A673 (cell line): ENCODE measurements around the gene AEN.

Experiments
- CTCF ChIP-seq: fragments of 300-800, 200-600 bp; sonication (generic); conservative IDR thresholded peaks from 2 replicates; pipeline ENCODE4 v1.5.1; 2017; ENCODE audit warnings: low read depth, mild to moderate bottlenecking, antibody characterized with exemption, low read length, moderate library complexity, mixed read lengths
- EZH2 ChIP-seq: fragments of 200-600 bp; sonication (generic); IDR thresholded peaks from 2 replicates; pipeline ENCODE4 v1.6.1; 2017; ENCODE audit warnings: borderline replicate concordance, low read depth, mild to moderate bottlenecking, mixed read lengths, antibody characterized with exemption, low read length; ENCODE audit not compliant: poor library complexity, severe bottlenecking

- TF ChIP-seq CTCF (peak; percentile 45), EZH2 (no peak)
Observed at GRCh38 chr15:88638626-88639372, 17.7 kb downstream of the AEN start, which contains the start of gene ISG20.
